ENCODE data around the gene DSP. TPM values are rescaled to one million over a fixed set of nuclear protein-coding genes. Genes with fewer than 3 reads are reported as not detected.

The DSP gene
- total RNA-seq, 2 donors from 2014 or later: 0.14 TPM; not detected in 1

Other genes with a start within 250 kb of the DSP start
- 100 to 1,000 TPM; 103 to 122 TPM for gene SSR1, start 228.5 kb upstream of the DSP start, total RNA-seq
- gene CAGE1, start 151.9 kb upstream of the DSP start, total RNA-seq: under 1 TPM in 1 of 2 donors, not detected in 1; 0.30 TPM
- 10 to 100 TPM; 35.8 to 36.5 TPM for gene RIOK1, start 151.9 kb upstream of the DSP start, total RNA-seq
- 10 to 100 TPM; 20.3 to 31.1 TPM for gene SNRNP48, start 48.5 kb downstream of the DSP start, total RNA-seq
- gene BMP6, start 184.4 kb downstream of the DSP start, total RNA-seq: not detected